IPS DF 4.7 (cell line): Measurements from ENCODE around the gene NLRP12.
"Not testable (repeated sequence)": the region's sequence is repeated elsewhere in the genome, so short reads cannot be mapped to it uniquely, and the experiment has no call there.

Source experiments
- DNase-seq: peaks from one replicate; pipeline ENCODE4 v3.0.0-alpha.2; 2013; ENCODE audit warnings: low spot score; ENCODE audit errors: extremely low read depth

Gene NLRP12, protein sequence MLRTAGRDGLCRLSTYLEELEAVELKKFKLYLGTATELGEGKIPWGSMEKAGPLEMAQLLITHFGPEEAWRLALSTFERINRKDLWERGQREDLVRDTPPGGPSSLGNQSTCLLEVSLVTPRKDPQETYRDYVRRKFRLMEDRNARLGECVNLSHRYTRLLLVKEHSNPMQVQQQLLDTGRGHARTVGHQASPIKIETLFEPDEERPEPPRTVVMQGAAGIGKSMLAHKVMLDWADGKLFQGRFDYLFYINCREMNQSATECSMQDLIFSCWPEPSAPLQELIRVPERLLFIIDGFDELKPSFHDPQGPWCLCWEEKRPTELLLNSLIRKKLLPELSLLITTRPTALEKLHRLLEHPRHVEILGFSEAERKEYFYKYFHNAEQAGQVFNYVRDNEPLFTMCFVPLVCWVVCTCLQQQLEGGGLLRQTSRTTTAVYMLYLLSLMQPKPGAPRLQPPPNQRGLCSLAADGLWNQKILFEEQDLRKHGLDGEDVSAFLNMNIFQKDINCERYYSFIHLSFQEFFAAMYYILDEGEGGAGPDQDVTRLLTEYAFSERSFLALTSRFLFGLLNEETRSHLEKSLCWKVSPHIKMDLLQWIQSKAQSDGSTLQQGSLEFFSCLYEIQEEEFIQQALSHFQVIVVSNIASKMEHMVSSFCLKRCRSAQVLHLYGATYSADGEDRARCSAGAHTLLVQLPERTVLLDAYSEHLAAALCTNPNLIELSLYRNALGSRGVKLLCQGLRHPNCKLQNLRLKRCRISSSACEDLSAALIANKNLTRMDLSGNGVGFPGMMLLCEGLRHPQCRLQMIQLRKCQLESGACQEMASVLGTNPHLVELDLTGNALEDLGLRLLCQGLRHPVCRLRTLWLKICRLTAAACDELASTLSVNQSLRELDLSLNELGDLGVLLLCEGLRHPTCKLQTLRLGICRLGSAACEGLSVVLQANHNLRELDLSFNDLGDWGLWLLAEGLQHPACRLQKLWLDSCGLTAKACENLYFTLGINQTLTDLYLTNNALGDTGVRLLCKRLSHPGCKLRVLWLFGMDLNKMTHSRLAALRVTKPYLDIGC

GRCh38 chr19:53824134-53824611, at the start of gene NLRP12:
NLRP12 (minus strand) TSS chr19:53824314; CDS start chr19:53824174, 140 bp downstream.
- DNase-seq: no peak

DNA sequence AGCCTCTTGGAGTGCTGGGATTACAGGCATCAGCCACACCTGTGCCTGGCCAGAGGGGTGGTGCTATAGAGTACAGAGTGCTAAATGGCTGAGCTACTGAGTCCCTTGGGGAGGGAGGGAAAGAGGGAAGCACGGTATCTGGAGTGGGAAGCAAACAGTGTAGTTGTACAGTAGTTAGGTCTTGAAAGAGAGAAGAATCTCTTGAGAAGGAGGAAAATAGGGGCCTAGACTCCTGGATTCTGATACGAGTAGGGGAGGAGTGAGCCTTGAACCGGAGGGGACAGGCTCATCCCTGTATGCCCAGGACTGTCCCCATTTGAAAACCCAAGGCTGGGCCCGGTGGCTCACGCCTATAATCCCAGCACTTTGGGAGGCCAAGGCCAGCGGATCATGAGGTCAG, 48.6 kb upstream of the NLRP12 start:
- DNase-seq: no peak

DNA sequence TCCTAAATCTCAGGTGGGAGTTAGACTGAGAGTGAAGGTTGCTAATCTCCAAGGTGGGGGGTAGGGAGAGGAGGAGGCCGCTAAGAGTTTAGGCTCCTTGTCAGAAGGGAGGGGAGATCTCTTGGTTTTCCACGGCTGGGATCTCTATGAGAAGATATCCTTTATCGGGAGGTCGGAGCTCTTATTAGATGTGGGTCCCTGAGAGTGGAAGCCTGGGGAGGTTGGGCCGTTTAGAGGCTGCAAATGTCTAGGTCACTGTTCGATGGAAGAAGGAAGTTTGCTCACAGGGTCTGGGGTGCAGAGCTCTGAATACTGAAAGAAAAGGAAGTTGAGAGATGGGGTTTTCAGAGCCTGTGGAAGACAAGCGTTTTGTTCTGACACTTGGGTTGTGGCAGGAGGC, 47.3 kb upstream of the NLRP12 start:
- DNase-seq: no peak

DNA sequence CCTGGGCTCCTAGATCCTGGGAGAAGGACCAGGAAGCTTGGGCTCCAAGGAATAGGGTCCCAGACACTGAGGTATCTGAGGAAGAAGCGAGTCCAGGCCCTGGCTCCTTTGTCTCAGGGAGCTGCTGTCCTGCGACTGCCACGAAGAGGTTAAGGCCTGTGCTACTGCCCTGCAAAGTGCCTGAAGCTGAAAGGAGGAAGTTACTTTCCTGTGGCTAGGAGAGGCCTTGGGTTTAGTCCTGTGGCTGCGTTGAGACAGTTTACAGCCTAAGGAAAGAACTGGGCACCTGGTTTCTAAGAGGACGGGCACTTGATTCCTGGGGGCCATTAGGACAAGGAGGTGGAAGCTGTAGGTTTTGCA, 46.4 kb upstream of the NLRP12 start:
- no peak for DNase-seq

- DNase-seq: not testable (repeated sequence)
Observed at GRCh38 chr19:53869805-53870484, 45.8 kb upstream of the NLRP12 start.

DNA sequence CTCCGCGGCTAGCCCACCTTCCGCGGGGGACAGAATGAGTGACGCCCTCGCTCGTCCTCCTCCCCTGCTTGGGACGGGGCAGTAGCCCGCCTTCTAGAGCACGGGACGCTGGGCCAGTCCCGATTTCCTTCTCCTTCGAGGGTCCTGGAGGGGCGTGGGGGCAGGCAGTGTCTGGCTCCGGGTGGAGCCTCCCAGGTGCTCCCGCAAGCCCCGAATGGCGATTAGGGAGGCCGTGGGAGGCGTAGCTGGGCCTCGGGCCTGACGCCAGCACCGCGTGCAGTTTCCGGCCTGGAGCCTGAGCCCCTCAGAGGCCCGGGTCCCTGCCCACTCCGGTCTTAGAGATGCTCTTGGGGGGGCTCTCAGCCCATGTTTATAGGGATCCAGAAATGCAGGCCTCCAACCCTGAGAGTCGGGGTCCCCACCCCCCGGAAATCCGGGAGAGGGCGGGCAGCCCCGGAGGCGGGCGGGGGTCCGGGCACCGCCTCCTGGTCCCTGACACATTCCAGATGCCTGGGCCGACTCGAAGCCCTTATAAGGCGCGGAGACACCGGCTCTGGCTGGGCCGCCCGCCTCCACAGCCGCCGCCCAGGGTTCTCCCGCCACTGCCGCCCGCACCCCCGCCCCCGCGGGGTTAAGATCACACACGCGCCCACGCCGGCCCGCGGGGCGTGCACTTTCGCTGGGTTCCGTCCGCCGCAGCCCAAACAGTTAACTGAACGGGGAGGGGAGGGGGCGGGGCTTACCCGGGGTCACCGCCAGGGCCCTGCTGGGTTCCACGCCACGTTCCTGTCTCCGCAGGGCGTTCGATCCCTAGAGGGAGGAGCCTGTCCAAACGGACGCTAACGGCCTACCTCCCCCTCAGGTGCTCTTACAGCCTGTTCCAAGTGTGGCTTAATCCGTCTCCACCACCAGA, 45.0 kb upstream of the NLRP12 start:
- no peak for DNase-seq

DNA sequence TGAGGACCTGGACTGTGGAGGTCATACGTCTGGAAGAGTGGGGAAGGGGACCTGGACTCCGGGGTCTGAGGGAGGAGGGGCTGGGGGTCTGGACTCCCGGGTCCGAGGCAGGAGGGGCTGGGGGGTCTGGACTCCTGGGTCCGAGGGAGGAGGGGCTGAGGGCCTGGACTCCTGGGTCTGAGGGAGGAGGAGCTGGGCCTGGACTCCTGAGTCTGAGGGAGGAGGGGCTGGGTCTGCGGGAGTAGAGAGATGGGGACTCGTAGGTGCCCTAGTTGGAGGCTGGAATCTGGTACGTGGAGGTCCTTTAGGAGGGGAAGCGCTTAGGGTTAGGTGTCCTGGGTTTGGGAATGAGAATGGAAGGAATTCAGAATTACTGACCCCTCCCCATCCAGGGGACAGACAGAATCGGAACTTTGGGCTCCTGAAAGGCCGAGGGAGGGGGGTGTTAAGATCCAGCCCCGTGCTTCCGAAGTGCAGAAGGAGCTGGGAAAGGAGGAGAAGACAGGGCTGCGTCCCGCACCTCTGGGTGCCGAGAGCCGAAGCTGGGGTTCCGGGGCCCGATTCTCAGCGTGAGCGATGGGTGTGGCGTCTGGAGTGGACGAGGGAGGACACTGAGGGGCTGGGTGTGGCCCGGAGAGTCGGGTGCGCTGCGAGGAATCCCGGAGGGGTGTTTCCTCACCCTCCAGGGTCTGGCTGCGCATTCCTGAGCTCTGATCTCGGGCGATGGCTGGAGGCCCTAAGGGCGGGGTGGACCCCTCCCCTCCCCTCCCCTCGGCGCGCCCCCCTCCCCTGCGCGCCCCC, 44.2 kb upstream of the NLRP12 start:
- DNase-seq: no peak

DNA sequence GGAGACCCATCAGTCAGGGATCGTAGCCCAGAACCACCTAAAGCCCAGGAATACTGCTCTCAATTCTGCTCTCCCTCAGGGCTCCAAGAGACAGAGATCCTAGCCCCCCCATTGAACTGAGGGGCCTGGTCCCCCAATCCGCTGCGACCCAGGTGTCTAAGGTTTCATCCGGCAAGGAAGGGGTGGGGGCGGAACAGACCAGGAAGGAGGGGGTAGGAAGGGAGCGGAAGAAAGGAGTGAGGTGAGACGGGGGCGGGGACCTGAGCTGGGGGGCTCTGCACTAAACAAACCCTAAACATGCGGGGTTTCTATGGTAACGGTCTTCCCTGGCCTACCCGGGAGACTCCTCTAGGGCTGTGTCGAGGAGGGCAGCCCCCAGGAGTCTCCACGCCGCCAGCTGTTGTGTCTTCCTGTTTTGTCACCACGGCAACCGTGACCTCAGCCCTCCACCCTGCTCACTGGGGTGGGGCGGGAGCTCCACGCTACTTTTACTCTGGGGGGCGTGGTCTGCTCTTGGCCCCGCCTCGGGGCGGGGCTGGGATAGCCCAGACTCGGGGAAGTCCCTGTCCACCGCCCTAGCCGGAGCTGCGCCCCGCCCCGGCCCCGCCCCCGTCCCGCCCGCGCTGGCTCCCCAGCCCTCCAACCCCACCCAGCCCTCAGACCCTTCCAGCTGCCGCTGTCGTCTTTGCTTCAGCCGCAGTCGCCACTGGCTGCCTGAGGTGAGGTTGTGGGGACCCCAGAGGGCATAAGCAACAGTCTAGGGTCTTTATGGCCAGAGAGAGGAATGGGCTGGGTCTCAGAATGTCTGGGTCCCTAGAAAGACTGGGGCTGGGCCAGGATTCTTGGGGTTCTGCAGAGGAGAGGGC, 43.3 kb upstream of the NLRP12 start, which contains the start of gene MYADM:
TSS of gene MYADM (plus strand) at position 659 of the 866 bp plus-strand sequence. CDS start 5,647 bp downstream, outside the sequence.
- peak; percentile 98 for DNase-seq

GRCh38 chr19:53866865-53867224, 42.7 kb upstream of the NLRP12 start:
- no peak for DNase-seq

GRCh38 chr19:53865918-53866864, 42.1 kb upstream of the NLRP12 start:
- DNase-seq: no peak

DNA sequence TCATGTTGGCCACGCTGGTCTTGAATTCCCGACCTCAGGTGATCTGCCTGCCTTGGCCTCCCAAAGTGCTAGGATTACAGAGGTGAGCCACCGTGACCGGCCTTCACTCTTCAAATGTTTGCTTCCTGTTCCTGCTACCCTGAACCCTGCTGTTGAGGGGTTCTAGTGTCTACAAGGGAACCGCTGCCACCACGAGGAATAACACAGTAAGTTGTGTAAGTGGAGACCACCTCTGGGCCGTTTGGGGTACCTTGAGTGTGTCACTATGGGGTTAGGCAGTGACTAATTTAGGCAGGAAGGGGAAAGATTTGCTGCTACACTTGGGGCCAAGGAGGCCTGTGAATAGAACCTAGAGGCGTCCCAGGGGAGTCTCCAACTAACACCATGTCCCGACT, 41.4 kb upstream of the NLRP12 start:
- DNase-seq: no peak

- no peak for DNase-seq
Observed at GRCh38 chr19:53864308-53864836, 40.3 kb upstream of the NLRP12 start.

DNA sequence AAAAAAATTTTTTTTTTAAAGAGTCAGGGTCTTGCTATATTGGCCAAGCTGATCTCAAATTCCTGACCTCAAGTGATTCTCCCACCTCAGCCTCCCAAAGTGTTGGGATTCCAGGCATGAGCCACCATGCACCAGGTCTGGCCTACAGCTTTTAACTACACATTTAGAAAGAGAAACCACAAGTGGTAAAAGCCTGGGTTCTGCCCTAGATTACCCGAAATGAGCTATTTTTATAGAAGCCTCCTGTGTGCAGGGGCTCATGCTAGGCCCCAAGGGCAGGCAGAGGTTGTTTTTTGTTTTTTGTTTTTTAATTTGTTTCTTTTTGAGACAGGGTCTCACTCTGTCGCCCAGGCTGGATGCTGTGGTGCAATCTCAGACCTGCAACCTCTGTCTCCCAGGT, 29.6 kb upstream of the NLRP12 start:
- no peak for DNase-seq

DNA sequence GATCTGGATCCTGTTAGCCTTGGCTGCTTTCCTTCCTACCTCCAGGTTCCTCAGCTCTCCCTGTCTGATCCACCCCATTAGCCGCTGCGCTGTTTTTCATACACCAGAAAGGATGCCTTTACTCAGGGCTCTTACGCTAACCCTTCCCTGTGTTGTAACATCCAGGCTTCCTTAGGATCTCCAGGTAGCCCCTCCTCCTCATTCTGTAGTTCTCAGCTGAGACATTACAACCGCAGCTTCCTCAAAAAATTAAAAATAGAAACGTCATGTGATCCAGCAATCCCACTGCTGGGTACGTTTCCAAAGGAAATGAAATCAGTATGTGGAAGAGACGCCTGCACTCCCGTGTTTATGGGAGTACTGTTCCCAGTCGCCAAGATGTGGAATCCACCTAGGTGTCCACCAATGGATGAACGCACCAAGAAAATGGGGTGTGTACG, 25.1 kb upstream of the NLRP12 start:
- DNase-seq: no peak

GRCh38 chr19:53847555-53847954, 23.4 kb upstream of the NLRP12 start:
- DNase-seq: no peak

DNA sequence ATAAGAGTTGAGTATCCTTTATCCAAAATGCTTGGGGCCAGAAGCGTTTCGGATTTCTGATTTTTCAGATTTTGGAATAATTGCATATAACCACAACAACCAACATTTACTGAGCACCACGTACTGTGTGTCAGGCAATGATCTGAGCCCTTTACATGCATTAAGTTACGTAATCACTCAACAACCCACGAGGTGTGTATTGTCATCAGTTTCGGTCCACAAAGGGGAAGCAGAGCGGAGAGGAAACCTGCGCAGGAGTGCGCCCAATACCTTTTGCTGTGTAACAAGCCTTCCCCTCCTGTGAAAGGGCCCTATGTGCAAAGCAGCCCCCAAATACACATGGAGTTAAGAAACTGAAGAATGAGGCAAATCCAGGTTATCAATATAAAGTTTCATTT, 20.7 kb upstream of the NLRP12 start:
- no peak for DNase-seq

DNA sequence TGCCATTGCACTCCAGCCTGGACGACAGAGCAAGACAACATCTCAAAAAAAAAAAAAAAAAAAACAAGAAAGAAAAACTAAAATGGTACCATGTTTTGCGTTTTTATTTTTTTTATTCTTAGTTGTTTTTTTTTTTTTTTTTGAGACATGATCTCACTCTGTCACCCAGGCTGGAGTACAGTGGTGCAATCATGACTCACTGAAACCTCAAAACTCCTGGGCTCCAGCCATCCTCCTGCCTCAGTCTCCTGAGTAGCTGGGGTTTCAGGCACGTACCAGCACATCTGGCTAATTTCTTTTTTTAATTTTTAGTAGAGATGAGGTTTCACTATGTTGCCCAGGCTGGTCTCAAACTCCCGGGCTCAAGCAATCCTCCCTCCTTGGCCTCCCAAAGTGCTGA, 16.8 kb upstream of the NLRP12 start:
- not testable (repeated sequence) for DNase-seq
